GM21786 (cell line): Measurements from ENCODE around the gene NRXN3.

Experiments used
- ATAC-seq: cut with Tn5 transposase; IDR thresholded peaks from one replicate; pipeline ENCODE4 v1.9.1; 2021; ENCODE audit not compliant: unreplicated experiment

NRXN3 gene

DNA sequence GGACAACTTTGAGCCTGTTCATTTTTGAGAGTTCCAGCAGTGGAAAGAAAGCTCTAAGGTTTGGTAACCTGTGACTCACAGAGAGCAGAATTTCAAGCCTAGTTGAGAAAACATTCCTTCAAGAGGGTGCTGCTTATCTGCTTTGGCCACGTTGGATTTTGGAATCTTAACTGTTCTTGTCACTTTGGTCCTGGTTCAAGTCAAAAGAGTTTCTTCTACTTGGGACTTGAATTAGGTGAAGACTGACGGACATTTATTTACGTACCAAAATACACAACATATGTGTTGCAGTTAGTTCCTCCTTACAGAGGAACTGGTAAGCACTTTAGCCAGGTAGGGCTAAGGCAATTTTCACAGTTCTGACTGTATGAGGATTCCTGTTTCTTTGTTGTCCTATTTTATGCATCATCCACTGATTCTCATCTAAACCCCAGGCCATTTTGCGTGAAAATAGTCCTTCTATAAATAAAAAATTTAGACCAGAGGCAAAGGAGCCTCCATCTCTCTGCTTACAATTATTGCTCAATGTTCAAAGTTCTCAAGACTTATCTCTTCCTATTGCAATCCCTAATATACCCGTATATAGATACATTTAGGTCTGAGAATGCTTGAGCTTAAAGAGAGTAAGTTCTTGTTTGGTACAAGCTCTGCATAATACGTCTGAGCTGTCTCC is 1460.3 kb downstream of the NRXN3 start:
- ATAC-seq, result no peak

DNA sequence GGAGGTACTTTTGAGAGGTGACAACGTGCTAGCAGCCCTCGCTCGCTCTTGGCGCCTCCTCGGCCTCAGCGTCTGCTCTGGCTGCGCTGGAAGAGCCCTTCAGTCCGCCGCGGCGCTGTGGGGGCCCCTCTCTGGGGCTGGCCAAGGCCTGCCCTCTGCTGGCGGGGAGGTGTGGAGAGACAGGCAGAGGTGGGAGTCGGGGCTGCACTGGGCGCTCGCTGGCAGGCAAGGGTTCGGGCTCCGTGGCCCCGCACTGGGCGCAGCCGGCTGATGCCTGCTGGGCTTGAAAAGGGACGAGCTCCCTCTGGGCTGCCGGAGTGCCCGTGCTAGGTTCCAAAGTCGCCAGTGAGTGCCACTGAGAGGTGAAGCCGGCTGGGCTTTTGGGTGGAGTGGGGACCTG is 1461.1 kb downstream of the NRXN3 start:
- ATAC-seq, result no peak

GRCh38 chr14:79638672-79639266 is 1468.6 kb downstream of the NRXN3 start:
- no peak for ATAC-seq

- no peak for ATAC-seq
Observed at GRCh38 chr14:79639613-79640012, 1469.4 kb downstream of the NRXN3 start.

DNA sequence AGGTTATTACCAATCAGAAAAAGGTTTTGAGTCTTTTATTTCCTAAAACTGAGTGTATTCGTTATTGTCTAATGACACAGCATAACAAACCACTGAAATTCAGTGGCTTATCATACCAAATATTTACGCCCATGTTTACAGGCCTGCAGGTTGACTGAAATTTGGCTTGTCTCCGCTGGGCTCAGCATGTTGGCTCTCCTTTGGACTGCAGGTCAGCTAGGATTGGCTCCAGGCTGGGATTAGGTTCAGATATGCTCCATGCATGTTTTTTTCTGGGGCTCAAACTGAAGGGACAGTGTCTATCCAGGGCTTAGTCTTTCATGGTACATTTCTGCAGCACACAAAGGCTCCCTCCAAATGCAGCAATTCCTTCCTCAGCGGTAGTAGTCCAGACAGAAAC is 1471.2 kb downstream of the NRXN3 start:
- ATAC-seq, result no peak

- no peak for ATAC-seq
Observed at GRCh38 chr14:79643132-79643531, 1473.0 kb downstream of the NRXN3 start.

GRCh38 chr14:79645753-79646362 is 1475.7 kb downstream of the NRXN3 start:
- ATAC-seq, result no peak

DNA sequence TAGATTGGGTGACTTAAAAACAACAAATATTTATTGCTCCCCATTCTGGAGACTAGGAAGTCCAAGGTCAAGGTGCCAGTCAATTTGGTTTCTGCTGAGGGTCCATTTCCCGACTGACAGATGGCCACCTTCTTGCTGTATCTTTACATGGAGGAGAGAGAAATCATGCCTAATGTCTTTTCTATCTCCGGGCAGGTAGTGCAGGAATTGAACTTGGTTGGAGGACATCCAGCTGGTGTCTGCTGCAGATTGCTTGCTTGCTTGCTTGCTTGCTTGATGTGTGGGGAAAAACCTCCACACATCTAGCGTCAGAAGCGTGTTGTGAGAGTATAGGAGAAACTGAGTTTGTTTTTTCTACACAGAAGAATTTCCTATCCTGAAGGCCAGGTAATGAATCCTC is 1479.7 kb downstream of the NRXN3 start:
- ATAC-seq, result no peak

DNA sequence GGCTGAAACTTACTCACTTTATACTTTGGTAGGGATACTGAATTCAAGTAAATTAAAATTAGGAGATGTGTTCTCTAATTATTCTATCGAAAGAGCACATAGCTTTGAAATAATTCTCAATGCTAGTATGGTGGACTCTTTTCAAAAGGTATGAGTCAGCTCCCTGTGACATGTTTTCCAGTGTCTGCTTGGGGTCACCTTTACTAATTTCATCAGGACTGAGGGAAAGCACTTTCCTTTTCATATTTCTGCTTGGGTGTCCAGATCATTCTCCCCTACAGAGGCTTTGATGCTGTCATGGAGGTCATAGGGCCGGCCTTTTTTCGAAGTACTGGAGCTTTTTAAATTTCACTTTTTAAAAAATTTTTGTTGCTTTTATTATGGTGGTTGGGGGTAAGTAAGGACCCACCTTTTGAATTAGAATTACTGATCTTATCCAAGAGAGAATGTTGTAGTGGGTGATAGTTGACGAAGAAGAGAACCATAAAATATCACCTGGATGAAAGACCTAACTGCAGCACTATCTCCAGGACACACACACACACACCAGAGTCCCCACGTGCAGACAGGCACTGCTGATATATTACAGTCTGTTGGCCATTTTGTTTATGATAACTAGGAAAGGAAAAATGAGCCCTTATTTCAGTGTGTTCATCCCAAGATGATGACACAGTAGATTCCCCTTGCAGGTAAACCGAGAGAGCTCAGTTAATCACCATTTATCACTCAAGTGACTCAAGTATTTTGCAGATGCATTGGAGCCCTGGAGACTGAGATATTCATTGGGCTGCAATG is 1482.5 kb downstream of the NRXN3 start:
- no peak for ATAC-seq

GRCh38 chr14:79656056-79656455 is 1485.9 kb downstream of the NRXN3 start:
- no peak for ATAC-seq

DNA sequence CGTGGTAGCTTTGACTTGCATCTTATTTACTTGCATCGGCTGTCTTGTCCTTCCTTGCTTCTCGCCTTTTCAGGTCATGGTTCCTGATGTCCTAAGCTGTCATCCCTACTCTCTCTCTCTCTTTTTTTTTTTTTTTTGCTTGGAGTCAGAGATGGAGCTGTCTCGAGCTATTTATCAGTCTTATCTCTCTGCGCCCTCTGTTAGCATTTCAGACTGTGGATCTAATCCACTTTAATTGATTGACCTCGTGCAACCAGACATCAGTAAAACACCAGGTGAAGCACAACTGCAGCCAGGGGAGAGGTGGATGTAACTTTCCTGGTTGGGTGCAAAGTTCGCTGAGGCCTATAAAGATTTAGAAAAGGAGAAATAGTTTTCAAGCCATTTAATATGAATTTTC is 1486.3 kb downstream of the NRXN3 start:
- no peak for ATAC-seq

- ATAC-seq, result no peak
Observed at GRCh38 chr14:79658221-79658620, 1488.0 kb downstream of the NRXN3 start.

GRCh38 chr14:79658769-79659168 is 1488.6 kb downstream of the NRXN3 start:
- no peak for ATAC-seq

GRCh38 chr14:79660053-79660939 is 1490.1 kb downstream of the NRXN3 start:
- no peak for ATAC-seq

DNA sequence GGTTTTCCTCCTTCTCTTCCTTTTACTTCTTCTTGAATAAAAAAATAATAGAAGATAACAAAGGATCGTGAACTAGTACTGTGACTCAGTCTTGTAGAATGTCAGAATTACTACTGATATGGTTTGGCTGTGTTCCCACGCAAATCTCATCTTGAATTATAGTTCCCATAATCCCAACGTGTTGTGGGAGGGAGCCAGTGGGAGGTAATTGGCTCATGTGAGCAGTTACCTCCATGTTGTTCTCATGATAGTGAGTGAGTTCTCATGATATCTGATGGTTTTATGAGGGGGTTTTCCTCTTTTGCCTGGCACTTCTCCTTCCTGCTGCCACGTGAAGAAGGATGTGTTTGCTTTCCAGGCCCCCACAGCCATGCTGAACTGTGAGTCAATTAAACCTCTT is 1491.6 kb downstream of the NRXN3 start:
- ATAC-seq, result no peak

DNA sequence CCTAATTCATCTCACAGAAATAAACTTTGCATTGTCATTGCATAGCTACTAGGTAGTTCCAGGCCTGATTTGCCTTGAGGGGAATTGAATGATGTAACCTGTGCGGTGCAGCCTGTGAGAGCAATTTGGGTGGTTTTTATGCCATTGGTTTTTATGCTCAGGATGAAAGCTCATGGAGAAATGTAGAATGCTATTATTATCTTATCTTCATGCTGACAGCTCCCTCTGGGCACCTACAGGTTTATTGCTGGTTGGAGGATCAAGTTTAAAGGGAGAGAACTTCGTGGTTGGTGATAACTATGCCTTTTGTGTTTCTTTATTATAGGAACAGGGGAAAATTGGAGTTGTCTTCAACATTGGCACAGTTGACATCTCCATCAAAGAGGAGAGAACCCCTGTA is 1493.3 kb downstream of the NRXN3 start:
- no peak for ATAC-seq

GRCh38 chr14:79665556-79665955 is 1495.4 kb downstream of the NRXN3 start:
- ATAC-seq, result no peak

DNA sequence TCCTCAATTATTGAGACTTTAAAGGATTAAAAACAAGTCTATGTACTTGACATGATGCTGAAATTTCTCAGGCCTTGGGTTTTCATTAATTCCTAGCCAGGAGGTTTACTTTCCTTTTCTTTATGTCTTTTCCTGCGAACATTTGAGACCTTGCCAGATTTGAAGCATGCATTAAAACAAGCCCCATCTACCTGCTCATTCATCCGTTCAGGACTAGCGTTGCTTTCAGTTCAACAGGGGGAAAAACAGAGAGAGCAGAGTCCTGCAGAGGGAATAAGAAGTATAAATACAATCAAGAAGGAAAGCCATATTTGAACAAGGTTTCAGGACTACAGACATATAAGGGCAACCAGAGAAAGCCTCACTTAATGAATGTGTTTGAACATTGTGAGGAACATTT is 1498.8 kb downstream of the NRXN3 start:
- ATAC-seq, result no peak

DNA sequence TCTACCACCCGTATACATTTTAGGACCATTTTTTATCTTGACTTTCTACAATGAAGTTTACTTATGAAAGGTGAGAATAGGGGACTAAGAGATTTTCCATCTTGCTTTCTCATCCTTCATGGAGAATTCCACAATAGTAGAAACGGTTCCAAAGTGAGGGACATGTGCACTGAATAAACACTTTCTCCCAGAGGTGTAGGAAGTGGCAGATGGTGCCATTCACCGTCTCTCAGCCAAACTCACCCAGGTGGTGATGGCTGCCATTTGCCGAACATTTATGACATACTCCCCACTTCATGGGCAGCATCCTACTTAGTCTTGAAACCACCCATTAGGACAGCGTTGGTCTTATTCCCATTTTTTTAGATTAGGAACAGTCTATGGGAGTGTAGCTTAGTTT is 1500.6 kb downstream of the NRXN3 start:
- ATAC-seq, result no peak

DNA sequence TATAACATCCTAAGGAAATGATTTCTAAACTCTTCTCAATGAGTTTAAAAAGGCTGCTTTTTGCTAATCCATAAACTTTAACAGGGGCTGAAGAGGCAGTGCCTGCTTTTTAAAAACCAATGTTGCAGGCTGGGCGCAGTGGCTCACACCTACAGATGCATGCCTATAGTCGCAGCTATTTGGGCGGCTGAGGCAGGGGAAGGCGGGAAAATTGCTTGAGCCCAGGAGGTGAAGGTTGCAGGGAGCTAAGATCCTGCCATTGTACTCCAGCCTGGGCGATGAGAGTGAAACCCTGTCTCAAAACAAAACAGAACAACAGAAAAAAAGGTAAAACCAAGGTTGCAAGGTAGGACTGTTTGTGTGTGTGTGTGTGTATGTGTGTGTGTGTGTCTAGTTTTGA is 1509.9 kb downstream of the NRXN3 start:
- no peak for ATAC-seq

- ATAC-seq, result no peak
Observed at GRCh38 chr14:79686196-79686595, 1516.0 kb downstream of the NRXN3 start.
